LNCaP clone FGC (cell line): Measurements from ENCODE around the gene NCL.

ENCODE experiments used
- DNase-seq: peaks from one replicate; pipeline ENCODE4 v3.0.0-alpha.2; 2011; ENCODE audit warnings: low read depth
- H3K4me3 ChIP-seq: 2 replicates; pipeline ENCODE4 v1.5.1; 2011; ENCODE audit warnings: mild to moderate bottlenecking, low read depth, low read length, control low read depth
- CTCF ChIP-seq: IDR thresholded peaks from 2 replicates; pipeline ENCODE4 v1.5.1; 2012; ENCODE audit warnings: mild to moderate bottlenecking; ENCODE audit not compliant: control insufficient read depth, insufficient read depth; ENCODE audit errors: extremely low read depth

NCL gene

GRCh38 chr2:231422056-231422455 is 42.2 kb downstream of the NCL start:
- no peak overlapping the region for H3K4me3 ChIP-seq
- TF ChIP-seq CTCF, result no peak

GRCh38 chr2:231421051-231421580 is 43.2 kb downstream of the NCL start:
- no peak for TF ChIP-seq CTCF

More at GRCh38 chr2:231422056-231422455, 42.2 kb downstream of the NCL start:
- no peak for DNase-seq

GRCh38 chr2:231418820-231419640 is 45.3 kb downstream of the NCL start:
- DNase-seq, result no peak
- TF ChIP-seq CTCF, result no peak
- H3K4me3 ChIP-seq, result no peak overlapping the region

More at GRCh38 chr2:231421051-231421580, 43.2 kb downstream of the NCL start:
- DNase-seq, result no peak
- no peak overlapping the region for H3K4me3 ChIP-seq

GRCh38 chr2:231415029-231415428 is 49.3 kb downstream of the NCL start:
- no peak for TF ChIP-seq CTCF
- no peak overlapping the region for H3K4me3 ChIP-seq
- no peak for DNase-seq

- TF ChIP-seq CTCF, result no peak
- H3K4me3 ChIP-seq, result no peak overlapping the region
- DNase-seq, result no peak
These were observed 50.3 kb downstream of the NCL start for GRCh38 chr2:231413921-231414476.

- no peak overlapping the region for H3K4me3 ChIP-seq
- DNase-seq, result no peak
- no peak for TF ChIP-seq CTCF
These were observed 50.8 kb downstream of the NCL start for GRCh38 chr2:231413456-231413855.

- peak overlapping the region; percentile 47 for H3K4me3 ChIP-seq
- no peak for TF ChIP-seq CTCF
- DNase-seq, result no peak
These were observed 51.7 kb downstream of the NCL start for GRCh38 chr2:231412618-231412963.
